K562 (cell line): ENCODE data around the gene ERBB3. TPM values are rescaled to one million over a fixed set of nuclear protein-coding genes. Genes with fewer than 3 reads are reported as not detected.

ENCODE experiments used
- ARID4B ChIP-seq: sonication (generic); formaldehyde crosslinking; IDR thresholded peaks from 2 replicates; pipeline ENCODE4 v1.8.0; 2022; ENCODE audit warnings: mild to moderate bottlenecking, missing genetic modification reagents
- BRD9 ChIP-seq: fragments of 450-650 bp; IDR thresholded peaks from 2 replicates; pipeline ENCODE4 v1.6.1; 2018; ENCODE audit warnings: low read depth; ENCODE audit not compliant: partially characterized antibody
- CTCFL ChIP-seq: IDR thresholded peaks from 2 replicates; pipeline ENCODE4 v1.6.1; 2011; ENCODE audit warnings: borderline replicate concordance, low read depth, mild to moderate bottlenecking, moderate library complexity, low read length; ENCODE audit not compliant: insufficient read depth, poor library complexity, severe bottlenecking
- ERF ChIP-seq: fragments of 450-650 bp; formaldehyde crosslinking; IDR thresholded peaks from 2 replicates; pipeline ENCODE4 v1.4.0; 2020; ENCODE audit warnings: mild to moderate bottlenecking, mixed read lengths
- ESRRB ChIP-seq: fragments of 250-450 bp; sonication (Bioruptor Pico); IDR thresholded peaks from 2 replicates; pipeline ENCODE4 v1.5.0; 2020; ENCODE audit warnings: mild to moderate bottlenecking, moderate library complexity, borderline replicate concordance
- ETV6 ChIP-seq, 3 experiments: fragments of 150-350 bp in 1 of 3; sonication (generic) in 1 of 3; formaldehyde crosslinking in 1 of 3; IDR thresholded peaks; 2 replicates each; pipeline versions ENCODE4 v1.6.1 to v1.8.0; 2014 to 2022; ENCODE audit warnings: borderline replicate concordance in 2 of 3, low read depth in 2 of 3, antibody characterized with exemption in 1 of 3, low read length in 1 of 3, mild to moderate bottlenecking in 1 of 3, missing genetic modification reagents in 1 of 3
- LCOR ChIP-seq: sonication (generic); formaldehyde crosslinking; IDR thresholded peaks from 2 replicates; pipeline ENCODE4 v1.8.0; 2022; ENCODE audit warnings: mild to moderate bottlenecking, missing genetic modification reagents
- MCM3 ChIP-seq: fragments of 450-650 bp; IDR thresholded peaks from 2 replicates; pipeline ENCODE4 v1.6.1; 2016
- POLR2G ChIP-seq: fragments of 200-400 bp; formaldehyde crosslinking; IDR thresholded peaks from 2 replicates; pipeline ENCODE4 v1.6.1; 2017; ENCODE audit warnings: low read depth, mild to moderate bottlenecking, antibody characterized with exemption, low read length, moderate library complexity
- TAF15 ChIP-seq: fragments of 200-400 bp; formaldehyde crosslinking; IDR thresholded peaks from 2 replicates; pipeline ENCODE4 v1.6.1; 2017; ENCODE audit warnings: mild to moderate bottlenecking, low read depth, low read length, moderate library complexity
- UBTF ChIP-seq, 2 experiments: IDR thresholded peaks; 2 replicates each; pipeline ENCODE4 v1.6.1; 2012; ENCODE audit warnings: improper control_type of control experiment in 2 of 2, low read depth in 2 of 2, low read length in 2 of 2, borderline replicate concordance in 1 of 2
- ZNF449 ChIP-seq: fragments of 250-450 bp; sonication (Bioruptor Pico); IDR thresholded peaks from 2 replicates; pipeline ENCODE4 v1.8.0; 2022; ENCODE audit warnings: moderate library complexity, mild to moderate bottlenecking, inconsistent platforms
- polyA plus RNA-seq, 8 experiments: library from polyadenylated mRNA; depleted of rRNA in 4 of 8; stranded (reverse) in 5 of 8; unstranded in 3 of 8; fragments of >200 nt; fragmentation: Nextera tagmentation in 2 of 8; fragmentation: Illumina TruSeq in 1 of 8; extraction: Ambion mirVana in 2 of 8; extraction: Trizol in 1 of 8; gene quantifications; 2 replicates each; pipeline versions ENCODE4 v1.2.1 to v1.2.3, GENCODE V29; 2011 to 2014; ENCODE audit warnings: inconsistent platforms in 1 of 8, missing spikeins in 1 of 8
- total RNA-seq, 7 experiments: library from RNA; depleted of rRNA in 6 of 7; stranded (reverse); fragments of >200 nt in 6 of 7; fragmentation: Illumina TruSeq in 2 of 7; extraction: Trizol in 2 of 7; gene quantifications; 2 replicates each; pipeline versions ENCODE4 v1.2.1 to v1.2.3, GENCODE V29; 2011 to 2021; ENCODE audit warnings: low replicate concordance in 1 of 7

The ERBB3 gene
- total and polyA plus RNA-seq, 9 of the 15 experiments (the other 6 are each of a cell fraction or from before 2014, with no cell fraction given) = 1.5 to 5.4 (median 3.8) TPM

GRCh38 chr12:56127888-56128669 is 48.1 kb downstream of the ERBB3 start, which contains the start of gene ESYT1 (continued):
- TF ChIP-seq LCOR (CRISPR knock-in tag) (peak; percentile 98), ZNF449 (no peak), TAF15 (peak; percentile 65; the same call in 1 of the 2 replicates), ARID4B (CRISPR knock-in tag) (peak; percentile 41), POLR2G (peak; percentile 99), ESRRB (CRISPR knock-in tag) (no peak), ETV6 (IDR thresholded peaks at IDR 0.05; ENCODE audit: borderline replicate concordance in 1 of 2, low read depth in 2 of 2, low read length in 1 of 2) (no peak), ETV6 (CRISPR knock-in tag; IDR thresholded peaks at IDR 0.05; ENCODE audit: borderline replicate concordance) (0 out of 2 replicates have a peak, but pooled peaks have one; percentile 68), UBTF (IDR thresholded peaks at IDR 0.05; ENCODE audit: borderline replicate concordance in 1 of 2, low read depth in 2 of 2, low read length in 2 of 2) (0 out of 4 replicates have a peak, but pooled peaks of 1 of the 2 experiments have one; percentile 44), ERF (CRISPR knock-in tag) (no peak), BRD9 (peak; percentile 83), CTCFL (no peak), MCM3 (no peak)
